Neural cell (in vitro differentiated cells): ENCODE results near the gene HOOK1.

Source experiments
- EP300 ChIP-seq: fragments of 450-650 bp; conservative IDR thresholded peaks from 2 replicates; pipeline ENCODE4 v1.6.1; 2014; ENCODE audit warnings: antibody characterized with exemption, mild to moderate bottlenecking, moderate library complexity; ENCODE audit not compliant: poor library complexity, severe bottlenecking
- EZH2 ChIP-seq: fragments of 200-600, 300-800 bp; shearing (Covaris generic), sonication (generic); IDR thresholded peaks from 2 replicates; pipeline ENCODE4 v1.6.1; 2014; ENCODE audit warnings: antibody characterized with exemption, low read length, borderline replicate concordance, mild to moderate bottlenecking; ENCODE audit not compliant: insufficient read depth, poor library complexity, severe bottlenecking
- MXI1 ChIP-seq: fragments of 450-650 bp; conservative IDR thresholded peaks from 2 replicates; pipeline ENCODE4 v1.6.1; 2014; ENCODE audit warnings: antibody characterized with exemption, mild to moderate bottlenecking; ENCODE audit not compliant: poor library complexity, severe bottlenecking
- POLR2AphosphoS5 ChIP-seq: IDR thresholded peaks from 2 replicates; pipeline ENCODE4 v1.6.1; 2012
- TAF1 ChIP-seq: IDR thresholded peaks from 2 replicates; pipeline ENCODE4 v1.6.1; 2012; ENCODE audit warnings: low read depth
- TF ChIP-seq, protein P1 (sequence below): fragments of 450-650 bp; IDR thresholded peaks from 2 replicates; pipeline ENCODE4 v1.5.1; 2014; ENCODE audit warnings: antibody characterized with exemption, mild to moderate bottlenecking, moderate library complexity; ENCODE audit not compliant: poor library complexity, severe bottlenecking
- TF ChIP-seq, protein P2 (sequence below): IDR thresholded peaks from 2 replicates; pipeline ENCODE4 v1.6.1; 2012; ENCODE audit warnings: borderline replicate concordance

DNA sequence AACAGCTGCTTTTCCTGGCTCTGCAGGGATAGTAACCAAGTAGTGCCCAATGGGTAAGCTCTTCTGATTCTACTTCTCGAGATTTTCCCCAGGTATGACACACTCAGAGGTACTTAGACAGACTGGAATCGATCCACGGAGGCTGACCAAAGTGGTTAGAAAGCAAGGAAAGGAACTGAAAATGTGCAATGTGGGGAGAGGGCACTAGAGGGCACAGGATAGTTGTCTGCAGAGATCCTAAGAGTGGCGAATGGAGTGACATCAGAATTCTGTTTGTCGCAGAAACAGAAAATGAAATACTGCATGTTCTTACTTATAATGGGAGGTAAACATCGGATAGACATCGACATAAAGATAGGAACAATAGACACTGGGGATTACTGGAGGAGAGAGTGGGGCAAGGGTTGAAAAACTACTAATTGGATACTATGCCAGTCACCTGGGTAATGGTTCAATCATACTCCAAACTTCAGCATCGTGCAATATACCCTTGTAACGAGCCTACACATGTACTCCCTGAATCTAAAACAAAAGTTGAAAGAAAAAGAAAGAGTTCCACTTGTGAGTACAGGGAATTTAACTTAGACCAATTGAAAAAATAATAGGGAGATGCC, 88.5 kb downstream of the HOOK1 start:
- TF ChIP-seq, protein P1, sequence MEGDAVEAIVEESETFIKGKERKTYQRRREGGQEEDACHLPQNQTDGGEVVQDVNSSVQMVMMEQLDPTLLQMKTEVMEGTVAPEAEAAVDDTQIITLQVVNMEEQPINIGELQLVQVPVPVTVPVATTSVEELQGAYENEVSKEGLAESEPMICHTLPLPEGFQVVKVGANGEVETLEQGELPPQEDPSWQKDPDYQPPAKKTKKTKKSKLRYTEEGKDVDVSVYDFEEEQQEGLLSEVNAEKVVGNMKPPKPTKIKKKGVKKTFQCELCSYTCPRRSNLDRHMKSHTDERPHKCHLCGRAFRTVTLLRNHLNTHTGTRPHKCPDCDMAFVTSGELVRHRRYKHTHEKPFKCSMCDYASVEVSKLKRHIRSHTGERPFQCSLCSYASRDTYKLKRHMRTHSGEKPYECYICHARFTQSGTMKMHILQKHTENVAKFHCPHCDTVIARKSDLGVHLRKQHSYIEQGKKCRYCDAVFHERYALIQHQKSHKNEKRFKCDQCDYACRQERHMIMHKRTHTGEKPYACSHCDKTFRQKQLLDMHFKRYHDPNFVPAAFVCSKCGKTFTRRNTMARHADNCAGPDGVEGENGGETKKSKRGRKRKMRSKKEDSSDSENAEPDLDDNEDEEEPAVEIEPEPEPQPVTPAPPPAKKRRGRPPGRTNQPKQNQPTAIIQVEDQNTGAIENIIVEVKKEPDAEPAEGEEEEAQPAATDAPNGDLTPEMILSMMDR, result peak; percentile 69
- TF ChIP-seq EP300 (no peak), EZH2 (no peak), POLR2AphosphoS5 (no peak), MXI1 (no peak), TAF1 (no peak)
- TF ChIP-seq, protein P2, sequence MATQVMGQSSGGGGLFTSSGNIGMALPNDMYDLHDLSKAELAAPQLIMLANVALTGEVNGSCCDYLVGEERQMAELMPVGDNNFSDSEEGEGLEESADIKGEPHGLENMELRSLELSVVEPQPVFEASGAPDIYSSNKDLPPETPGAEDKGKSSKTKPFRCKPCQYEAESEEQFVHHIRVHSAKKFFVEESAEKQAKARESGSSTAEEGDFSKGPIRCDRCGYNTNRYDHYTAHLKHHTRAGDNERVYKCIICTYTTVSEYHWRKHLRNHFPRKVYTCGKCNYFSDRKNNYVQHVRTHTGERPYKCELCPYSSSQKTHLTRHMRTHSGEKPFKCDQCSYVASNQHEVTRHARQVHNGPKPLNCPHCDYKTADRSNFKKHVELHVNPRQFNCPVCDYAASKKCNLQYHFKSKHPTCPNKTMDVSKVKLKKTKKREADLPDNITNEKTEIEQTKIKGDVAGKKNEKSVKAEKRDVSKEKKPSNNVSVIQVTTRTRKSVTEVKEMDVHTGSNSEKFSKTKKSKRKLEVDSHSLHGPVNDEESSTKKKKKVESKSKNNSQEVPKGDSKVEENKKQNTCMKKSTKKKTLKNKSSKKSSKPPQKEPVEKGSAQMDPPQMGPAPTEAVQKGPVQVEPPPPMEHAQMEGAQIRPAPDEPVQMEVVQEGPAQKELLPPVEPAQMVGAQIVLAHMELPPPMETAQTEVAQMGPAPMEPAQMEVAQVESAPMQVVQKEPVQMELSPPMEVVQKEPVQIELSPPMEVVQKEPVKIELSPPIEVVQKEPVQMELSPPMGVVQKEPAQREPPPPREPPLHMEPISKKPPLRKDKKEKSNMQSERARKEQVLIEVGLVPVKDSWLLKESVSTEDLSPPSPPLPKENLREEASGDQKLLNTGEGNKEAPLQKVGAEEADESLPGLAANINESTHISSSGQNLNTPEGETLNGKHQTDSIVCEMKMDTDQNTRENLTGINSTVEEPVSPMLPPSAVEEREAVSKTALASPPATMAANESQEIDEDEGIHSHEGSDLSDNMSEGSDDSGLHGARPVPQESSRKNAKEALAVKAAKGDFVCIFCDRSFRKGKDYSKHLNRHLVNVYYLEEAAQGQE, result no peak
